Esophagus squamous epithelium (tissue), 4 donors: Measurements from ENCODE around the gene MPP3.

Source experiments
- POLR2A ChIP-seq, 4 donors: fragments of 450-650 bp; IDR thresholded peaks; one replicate each; pipeline ENCODE4 v1.6.1; 2017; ENCODE audit warnings: antibody characterized with exemption in 4 of 4, mild to moderate bottlenecking in 4 of 4, moderate library complexity in 3 of 4
- TF ChIP-seq, protein P1 (sequence below), 6 experiments: fragments of 450-650 bp in 4 of 6; fragments of 200-600 bp in 2 of 6; sonication (generic) in 2 of 6; IDR thresholded peaks; one replicate each; pipeline ENCODE4 v1.5.1; 2016 to 2019; ENCODE audit warnings: antibody characterized with exemption in 6 of 6, mild to moderate bottlenecking in 4 of 6, moderate library complexity in 4 of 6

DNA sequence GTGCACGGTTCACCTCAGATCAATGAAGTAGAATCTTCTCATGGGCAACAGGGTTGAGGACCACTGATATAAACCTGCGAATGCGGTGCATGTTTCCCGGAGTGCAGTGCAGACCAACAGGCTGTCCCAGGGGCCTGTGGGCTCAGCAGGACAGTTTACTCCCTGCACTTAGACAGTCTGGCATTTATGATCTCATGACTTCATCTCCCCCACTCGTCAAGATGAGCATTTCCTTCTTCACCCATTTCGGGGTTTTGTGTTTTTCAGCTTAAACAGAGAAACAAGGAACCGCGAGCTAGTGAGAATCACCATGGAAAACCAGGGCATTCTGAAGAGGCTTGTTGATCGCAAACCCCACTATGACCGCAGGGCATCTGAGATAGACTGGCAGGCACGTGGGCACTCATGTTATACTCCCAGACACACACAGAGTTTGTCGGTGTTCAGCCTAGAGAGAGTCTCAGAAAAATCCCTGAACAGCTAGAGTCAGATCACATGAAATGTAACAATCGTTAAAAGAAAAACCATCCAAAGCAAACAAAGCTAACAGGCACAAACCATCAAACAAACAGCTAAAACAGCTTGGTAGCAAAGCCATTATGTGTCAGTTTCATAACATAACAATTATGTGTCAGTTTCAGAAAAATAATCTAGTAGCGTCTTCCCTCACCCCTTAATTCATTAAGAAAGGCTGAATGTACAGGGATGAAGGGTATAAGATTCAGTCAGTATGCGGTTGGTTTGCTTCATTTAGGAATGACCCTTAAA is 49.8 kb downstream of the MPP3 start:
- TF ChIP-seq, protein P1, sequence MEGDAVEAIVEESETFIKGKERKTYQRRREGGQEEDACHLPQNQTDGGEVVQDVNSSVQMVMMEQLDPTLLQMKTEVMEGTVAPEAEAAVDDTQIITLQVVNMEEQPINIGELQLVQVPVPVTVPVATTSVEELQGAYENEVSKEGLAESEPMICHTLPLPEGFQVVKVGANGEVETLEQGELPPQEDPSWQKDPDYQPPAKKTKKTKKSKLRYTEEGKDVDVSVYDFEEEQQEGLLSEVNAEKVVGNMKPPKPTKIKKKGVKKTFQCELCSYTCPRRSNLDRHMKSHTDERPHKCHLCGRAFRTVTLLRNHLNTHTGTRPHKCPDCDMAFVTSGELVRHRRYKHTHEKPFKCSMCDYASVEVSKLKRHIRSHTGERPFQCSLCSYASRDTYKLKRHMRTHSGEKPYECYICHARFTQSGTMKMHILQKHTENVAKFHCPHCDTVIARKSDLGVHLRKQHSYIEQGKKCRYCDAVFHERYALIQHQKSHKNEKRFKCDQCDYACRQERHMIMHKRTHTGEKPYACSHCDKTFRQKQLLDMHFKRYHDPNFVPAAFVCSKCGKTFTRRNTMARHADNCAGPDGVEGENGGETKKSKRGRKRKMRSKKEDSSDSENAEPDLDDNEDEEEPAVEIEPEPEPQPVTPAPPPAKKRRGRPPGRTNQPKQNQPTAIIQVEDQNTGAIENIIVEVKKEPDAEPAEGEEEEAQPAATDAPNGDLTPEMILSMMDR (IDR thresholded peaks at IDR 0.05), result no peak
- no peak for TF ChIP-seq POLR2A (IDR thresholded peaks at IDR 0.05)
